SHP77 treated with DMSO at 0.1 percent for 48 hours (cell line): ENCODE data around the gene INTS4.
"Not testable (repeated sequence)": the region's sequence is repeated elsewhere in the genome, so short reads cannot be mapped to it uniquely, and the experiment has no call there.

ENCODE experiments used
- DNase-seq: peaks from one replicate; lab custom pipeline; 2025; lab: John Stamatoyannopoulos, UW

The INTS4 gene

DNA sequence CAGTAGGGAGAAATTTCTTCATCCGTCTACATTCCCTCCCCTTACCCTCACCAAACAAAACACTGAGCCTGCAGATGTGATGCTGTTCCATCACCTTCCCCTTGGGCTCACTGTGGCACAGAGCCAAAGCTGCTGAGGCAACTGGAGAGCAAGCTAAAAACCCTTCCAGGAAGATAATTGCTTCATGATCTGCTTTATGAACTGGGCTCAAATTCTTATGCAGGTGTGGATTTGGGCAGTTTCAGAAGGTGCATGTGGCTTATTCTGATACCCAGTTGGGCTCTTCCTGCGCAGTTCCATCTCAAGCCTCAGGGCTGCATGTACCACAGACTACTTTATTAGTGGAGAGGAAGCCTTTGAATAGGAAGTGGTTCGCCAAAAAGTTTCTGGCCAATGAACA, 115.2 kb downstream of the INTS4 start:
- no peak for DNase-seq

- DNase-seq: not testable (repeated sequence)
Measured at GRCh38 chr11:77878247-77878646, 116.2 kb downstream of the INTS4 start.

DNA sequence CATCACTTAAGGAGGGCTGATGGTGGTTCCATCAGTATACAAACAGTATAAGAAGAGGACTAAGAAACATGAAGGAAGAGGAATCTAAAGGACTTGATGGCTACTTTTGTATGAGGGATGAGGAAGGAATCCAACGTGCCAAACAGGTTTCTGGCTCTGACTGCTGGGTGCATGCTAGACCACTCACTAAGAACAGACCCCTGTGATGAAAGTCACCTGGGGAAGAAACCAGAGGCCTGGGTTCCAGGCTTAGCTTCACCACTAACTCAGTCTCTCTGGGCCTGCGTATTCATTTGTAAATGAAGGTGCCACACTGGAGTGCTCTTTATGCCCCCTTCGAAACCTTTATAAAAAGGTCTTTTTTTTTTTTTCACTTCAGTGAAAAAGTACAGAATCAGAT, 118.4 kb downstream of the INTS4 start:
- no peak for DNase-seq

DNA sequence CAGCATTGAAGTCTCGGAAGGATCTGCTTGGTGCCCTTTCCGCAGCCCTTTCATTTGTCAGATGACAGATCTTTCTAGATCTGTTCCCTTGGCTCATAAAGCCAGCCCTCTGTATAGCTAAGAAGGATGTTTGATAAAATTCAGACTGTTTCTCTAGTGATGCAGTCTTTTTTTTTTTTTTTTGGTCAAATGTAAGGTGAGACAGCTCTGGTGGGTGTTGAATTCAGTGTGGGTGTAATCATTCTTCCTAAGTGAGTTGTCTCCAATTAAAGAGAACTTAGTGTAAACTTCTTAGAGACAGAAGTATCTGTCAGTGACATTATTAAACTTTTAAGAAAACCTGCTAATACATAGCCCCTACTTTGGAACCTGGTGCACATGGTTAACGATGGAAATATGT, 120.3 kb downstream of the INTS4 start:
- DNase-seq: no peak

DNA sequence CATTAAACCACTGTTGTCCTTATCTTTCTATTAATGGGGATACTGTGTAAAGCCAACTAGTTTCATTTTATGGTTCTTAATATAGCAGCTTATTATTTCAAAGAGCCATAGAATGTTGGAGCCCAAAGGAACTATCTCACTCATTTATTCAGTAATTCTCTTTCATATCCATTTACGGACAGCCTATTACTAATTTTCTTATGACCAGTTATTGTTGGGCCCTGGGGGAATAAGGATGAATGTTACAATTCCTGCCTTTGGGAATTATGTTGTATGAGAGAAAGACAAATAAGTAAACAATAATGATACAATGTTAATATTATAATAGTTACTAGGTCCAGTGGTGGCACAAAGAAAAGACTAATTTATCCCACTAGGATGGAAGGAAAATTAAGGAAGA, 121.1 kb downstream of the INTS4 start:
- DNase-seq: no peak

- no peak for DNase-seq
Measured at GRCh38 chr11:77871855-77872254, 122.6 kb downstream of the INTS4 start.

DNA sequence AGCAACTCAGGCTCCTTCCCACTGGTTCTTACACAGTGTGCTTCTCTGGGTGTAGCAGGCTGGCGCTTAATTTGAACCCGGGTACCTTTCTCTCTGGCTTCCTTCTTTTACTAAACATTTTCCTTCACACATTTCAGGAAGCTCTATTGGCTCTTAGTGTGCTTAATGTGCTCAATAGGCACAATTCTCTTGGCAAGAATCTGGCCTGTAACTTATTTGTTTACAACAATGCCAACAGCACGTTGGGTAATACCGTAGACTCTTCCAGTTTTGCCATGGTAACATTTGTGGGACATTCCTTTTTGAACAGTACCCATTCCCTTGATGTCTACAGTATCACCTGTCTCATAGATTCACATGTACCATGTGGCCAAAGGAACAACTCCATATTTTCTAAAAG, 125.7 kb downstream of the INTS4 start:
- no peak for DNase-seq

DNA sequence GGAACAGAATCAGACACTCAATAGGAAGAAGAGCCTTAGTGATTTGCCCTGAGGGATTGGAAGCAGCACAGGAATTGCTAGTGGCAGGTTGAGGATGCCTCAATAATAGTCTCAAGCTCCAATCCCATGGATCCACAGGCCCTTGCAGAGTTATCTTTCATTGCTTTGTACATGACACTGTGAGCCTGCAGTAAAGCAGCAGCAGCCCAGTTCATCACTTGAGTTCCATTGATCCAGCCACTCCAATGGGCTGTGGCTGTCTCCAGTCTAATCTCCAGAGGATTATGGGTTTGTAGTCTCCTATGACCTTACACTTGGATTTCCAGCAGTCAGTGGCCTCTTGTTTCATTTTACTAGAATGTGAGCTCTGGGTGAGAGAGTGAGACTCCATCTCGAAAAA, 128.1 kb downstream of the INTS4 start:
- DNase-seq: no peak

- DNase-seq: no peak
Measured at GRCh38 chr11:77865805-77866204, 128.7 kb downstream of the INTS4 start.

DNA sequence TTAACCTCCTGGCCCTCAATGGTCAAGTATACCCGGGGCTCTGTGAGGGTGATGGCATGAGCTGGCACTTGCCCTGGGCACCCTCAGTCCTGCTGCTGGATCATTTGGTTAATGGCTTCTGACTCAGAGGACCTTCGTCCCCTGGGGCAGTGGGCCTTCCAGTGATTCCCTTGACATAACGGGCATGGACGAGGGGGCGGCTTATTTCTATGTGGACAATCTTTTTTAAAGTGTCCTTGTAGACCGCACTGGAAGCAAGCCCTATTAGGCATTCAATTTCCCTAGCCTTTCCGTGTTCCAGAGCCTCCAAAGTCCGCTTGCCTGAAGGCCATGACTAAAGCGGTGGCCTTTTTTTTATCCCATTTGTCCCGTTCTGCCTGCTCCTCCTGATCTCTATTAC, 133.0 kb downstream of the INTS4 start:
- not testable (repeated sequence) for DNase-seq

GRCh38 chr11:77857906-77858457, 136.5 kb downstream of the INTS4 start:
- DNase-seq: not testable (repeated sequence)

- DNase-seq: no peak
Measured at GRCh38 chr11:77854838-77855237, 139.6 kb downstream of the INTS4 start.

DNA sequence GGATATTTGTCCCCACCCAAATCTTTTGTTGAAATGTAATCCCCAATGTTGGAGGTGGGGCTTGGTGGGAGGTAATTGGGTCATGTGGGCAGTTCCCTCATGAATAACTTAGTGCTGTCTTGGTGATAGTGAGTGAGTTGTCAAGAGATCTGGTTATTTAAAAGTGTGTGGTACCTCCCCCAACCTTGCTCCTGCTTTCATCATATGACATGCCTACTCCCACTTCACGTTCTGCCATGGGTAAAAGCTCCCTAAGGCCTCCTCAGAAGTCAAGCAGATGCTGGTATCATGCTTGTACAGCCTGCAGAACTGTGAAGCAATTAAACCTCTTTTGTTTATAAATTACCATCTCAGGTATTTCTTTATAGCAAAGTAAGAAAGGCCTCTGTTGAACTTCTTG, 143.0 kb downstream of the INTS4 start:
- no peak for DNase-seq

GRCh38 chr11:77843700-77844099, 150.8 kb downstream of the INTS4 start:
- not testable (repeated sequence) for DNase-seq

- DNase-seq: no peak
Measured at GRCh38 chr11:77842441-77843121, 151.9 kb downstream of the INTS4 start.

GRCh38 chr11:77833302-77833701, 161.2 kb downstream of the INTS4 start:
- no peak for DNase-seq

- no peak for DNase-seq
Measured at GRCh38 chr11:77828926-77829325, 165.5 kb downstream of the INTS4 start.
